Activated CD8-positive, alpha-beta T cell treated with anti-CD3 and anti-CD28 coated beads, Interleukin-2, amount 10 ng/mL, durations not matched to agents 7 days and 5 days (primary cell): ENCODE results near the gene ORMDL3. TPM values are rescaled to one million over a fixed set of nuclear protein-coding genes. Genes with fewer than 3 reads are reported as not detected.

ENCODE experiments used
- ATAC-seq: fragments of 150-1000 bp; cut with Tn5 transposase; one replicate; pipeline ENCODE4 v1.10.0; 2021; ENCODE audit warnings: moderate library complexity
- CTCF ChIA-PET: fragments of 350-600 bp; sonication (Branson Sonifier 250); formaldehyde crosslinking; loops from one replicate; lab custom pipeline; 2021; ENCODE audit warnings: antibody characterized with exemption; lab: Charles Lee
- POLR2A ChIA-PET: fragments of 350-600 bp; sonication (Branson Sonifier 250); formaldehyde crosslinking; loops from one replicate; lab custom pipeline; 2021; ENCODE audit warnings: antibody characterized with exemption; lab: Charles Lee
- DNase-seq: peaks from one replicate; pipeline ENCODE4 v3.0.0-alpha.2; 2020
- H3K27ac Mint-ChIP-seq: one replicate; pipeline ENCODE4 v1.8.0; 2021; ENCODE audit warnings: mild to moderate bottlenecking, mixed read lengths
- H3K27me3 Mint-ChIP-seq: one replicate; pipeline ENCODE4 v1.8.0; 2021; ENCODE audit warnings: low read depth, mixed read lengths
- H3K36me3 Mint-ChIP-seq: one replicate; pipeline ENCODE4 v1.8.0; 2021; ENCODE audit warnings: low read depth, mixed read lengths
- H3K4me1 Mint-ChIP-seq: one replicate; pipeline ENCODE4 v1.8.0; 2021; ENCODE audit warnings: low read depth, mixed read lengths
- H3K4me3 Mint-ChIP-seq: one replicate; pipeline ENCODE4 v1.8.0; 2021; ENCODE audit warnings: mild to moderate bottlenecking, mixed read lengths
- H3K9me3 Mint-ChIP-seq: one replicate; pipeline ENCODE4 v1.8.0; 2022; ENCODE audit warnings: mixed read lengths; ENCODE audit not compliant: insufficient read depth
- total RNA-seq, 2 experiments: library from RNA; stranded (reverse); gene quantifications; one replicate each; pipeline ENCODE4 v1.2.3, GENCODE V29; 2021

Gene ORMDL3
- total RNA-seq, 2 experiments from 2014 or later, result 151 to 168 TPM

DNA sequence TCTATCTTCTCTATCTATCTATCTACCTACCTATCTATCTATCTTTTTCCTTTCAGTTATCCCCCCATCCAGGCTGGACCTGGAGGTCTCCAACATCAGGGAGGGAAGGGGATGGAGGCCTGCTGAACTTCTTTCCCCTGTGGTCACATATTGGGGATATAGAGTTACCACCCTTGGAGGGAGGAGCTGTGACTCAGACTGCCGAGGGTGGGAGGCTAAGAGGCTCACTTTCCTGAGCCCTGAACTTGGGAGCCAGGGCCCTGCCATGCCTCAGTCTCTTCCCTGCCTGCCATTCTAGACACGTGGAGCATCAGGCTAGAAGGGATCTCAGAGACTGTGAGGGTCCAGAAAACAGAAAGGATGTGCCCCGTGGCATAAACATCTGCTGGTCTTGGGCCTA is 8.5 kb upstream of the ORMDL3 start:
- Mint-ChIP-seq H3K9me3 (no peaks in the 10 kb centered on the region), H3K4me1 (peaks cover 19% of the 10 kb centered on the region), H3K27me3 (peaks cover 2% of the 10 kb centered on the region), H3K27ac (no peak overlapping the region), H3K36me3 (no peaks in the 10 kb centered on the region), H3K4me3 (no peak overlapping the region)
- POLR2A ChIA-PET, result no interaction called here
- DNase-seq (no peak), ATAC-seq (no peak)
- CTCF ChIA-PET, result no interaction called here

DNA sequence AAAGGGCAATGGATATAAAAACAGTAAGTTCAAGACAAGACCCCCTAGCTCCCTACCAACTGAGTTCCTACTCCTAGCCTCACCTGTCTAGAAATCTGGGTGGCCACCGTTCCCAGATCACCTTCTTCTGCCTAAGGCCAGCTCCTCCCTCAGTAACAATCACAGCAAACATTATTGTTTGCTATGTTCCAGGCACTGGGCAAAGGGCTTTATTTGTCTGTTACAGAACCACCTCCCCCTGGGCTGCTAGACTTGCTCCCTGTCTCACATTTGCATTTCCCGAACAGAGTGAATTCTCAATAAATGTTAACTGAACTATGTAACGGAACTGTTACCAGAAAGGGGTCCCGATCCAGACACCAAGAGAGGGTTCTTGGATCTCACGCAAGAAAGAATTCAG is 6.9 kb upstream of the ORMDL3 start:
- ATAC-seq (no peak), DNase-seq (no peak)
- Mint-ChIP-seq H3K4me3 (no peak overlapping the region), H3K27ac (no peak overlapping the region), H3K27me3 (peaks cover 2% of the 10 kb centered on the region), H3K36me3 (no peaks in the 10 kb centered on the region), H3K4me1 (peaks cover 9% of the 10 kb centered on the region), H3K9me3 (no peaks in the 10 kb centered on the region)
- CTCF ChIA-PET, result no interaction called here
- POLR2A ChIA-PET, result interaction anchor here (0.6 kb wide), 1 partner anchor 44 kb away, joined by 3 read pairs; no protein-coding TSS in a partner anchor

DNA sequence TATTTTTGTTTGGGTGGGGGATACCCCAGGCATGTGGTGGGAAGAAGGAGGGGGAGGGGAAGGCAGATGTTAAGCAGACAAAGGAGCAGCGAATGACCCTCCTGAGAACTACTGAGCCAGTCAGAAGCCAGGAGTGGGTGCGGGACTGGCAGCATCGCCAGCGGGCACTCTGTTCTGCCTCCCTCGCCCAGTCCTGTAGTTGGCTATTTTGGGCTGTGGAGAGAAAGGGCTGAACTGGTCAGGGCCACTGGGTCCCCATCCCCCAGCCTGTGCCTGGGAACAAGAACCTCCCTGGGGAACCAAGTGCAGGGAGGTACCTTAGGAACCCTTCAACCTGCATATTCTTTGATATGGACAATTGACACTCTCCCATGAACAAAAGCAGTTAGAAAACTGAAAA is 6.5 kb upstream of the ORMDL3 start:
- H3K36me3 Mint-ChIP-seq, result no peaks in the 10 kb centered on the region
- no peaks in the 10 kb centered on the region for H3K9me3 Mint-ChIP-seq
- ChIA-PET CTCF (no interaction called here), POLR2A (no interaction called here)
- H3K4me3 Mint-ChIP-seq, result no peak overlapping the region
- H3K27ac Mint-ChIP-seq, result no peak overlapping the region
- ATAC-seq (no peak), DNase-seq (no peak)
- H3K27me3 Mint-ChIP-seq, result peaks cover 2% of the 10 kb centered on the region
- peaks cover 8% of the 10 kb centered on the region for H3K4me1 Mint-ChIP-seq

DNA sequence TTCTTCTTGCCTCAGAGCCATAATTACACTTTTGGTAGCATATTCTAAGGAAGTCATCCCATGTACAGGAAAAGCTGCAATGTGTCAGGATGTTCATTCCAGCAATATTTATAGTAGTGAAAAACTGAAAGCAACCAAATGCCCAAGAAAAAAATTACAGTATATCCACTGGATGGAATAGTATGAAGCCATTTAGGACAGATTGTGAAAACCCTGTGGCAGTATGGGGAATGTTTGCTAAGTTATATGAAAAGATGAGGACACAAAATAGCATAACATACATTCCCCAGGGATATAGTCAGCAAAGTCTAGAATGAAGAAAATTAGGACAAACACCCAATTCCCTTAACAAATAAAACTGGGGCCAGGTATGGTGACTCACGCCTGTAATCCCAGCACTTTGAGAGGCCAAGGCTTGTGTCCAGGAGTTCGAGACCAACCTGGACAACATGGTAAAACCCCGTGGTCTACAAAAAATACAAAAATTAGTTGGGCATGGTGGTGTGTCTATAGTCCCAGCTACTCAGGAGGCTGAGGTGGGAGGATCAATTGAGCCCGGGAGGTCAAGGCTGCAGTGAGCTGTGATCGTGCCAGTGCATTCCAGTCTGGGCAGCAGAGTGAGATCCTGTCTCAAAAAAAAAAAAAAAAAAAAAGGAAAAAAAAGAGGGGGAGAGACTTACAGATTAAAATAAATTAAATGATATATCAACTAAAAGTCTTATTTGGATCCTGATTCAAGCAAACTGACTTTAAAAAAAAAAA is 2.4 kb upstream of the ORMDL3 start:
- Mint-ChIP-seq H3K27me3 (peaks cover 2% of the 10 kb centered on the region), H3K36me3 (peaks cover 12% of the 10 kb centered on the region), H3K4me1 (peaks cover 28% of the 10 kb centered on the region), H3K4me3 (no peak overlapping the region), H3K9me3 (no peaks in the 10 kb centered on the region), H3K27ac (no peak overlapping the region)
- no peak for ATAC-seq
- ChIA-PET POLR2A (interaction anchor here (0.6 to 1.0 kb wide), 2 partner anchors 24 to 182 kb away, joined by 3 read pairs; no protein-coding TSS in a partner anchor), CTCF (no interaction called here)
- DNase-seq, result no peak

DNA sequence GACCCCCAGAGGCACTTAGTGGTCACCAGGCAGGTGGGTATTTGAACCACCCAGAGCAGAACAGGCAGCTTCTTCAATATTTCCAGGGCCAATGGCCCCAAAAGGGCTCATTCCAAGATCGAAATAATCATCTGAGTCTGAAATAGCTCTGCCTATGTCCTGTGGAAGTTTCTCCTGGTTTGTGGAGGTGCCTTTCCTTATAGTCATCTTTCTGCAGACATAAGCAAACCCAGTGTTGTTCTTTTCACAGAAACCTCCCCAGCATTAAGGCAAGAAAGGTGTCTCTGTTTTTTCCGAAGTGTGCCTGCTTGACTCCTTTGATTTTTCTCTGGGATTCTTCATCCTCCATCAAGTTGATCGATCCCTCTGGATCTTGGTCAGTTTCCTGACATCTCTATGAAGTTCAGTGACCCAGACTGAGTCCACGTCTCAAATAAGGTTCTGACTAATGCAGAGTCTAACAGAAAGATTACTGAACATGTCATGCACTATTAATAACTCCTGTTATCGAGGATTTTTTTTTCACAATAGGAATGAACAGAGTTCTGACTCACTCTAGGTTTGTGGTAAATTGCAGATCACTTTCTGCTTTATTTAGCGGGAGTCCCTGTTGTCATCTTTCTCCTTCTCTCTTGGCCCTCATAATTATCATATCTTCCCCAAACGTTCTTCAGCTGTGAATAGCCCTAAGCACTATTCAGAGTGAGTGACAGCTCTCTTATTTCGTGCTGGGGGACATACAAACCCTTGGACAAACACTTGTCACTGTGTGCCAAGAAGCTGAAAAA is 1.7 kb upstream of the ORMDL3 start:
- ATAC-seq (no peak), DNase-seq (no peak)
- H3K36me3 Mint-ChIP-seq, result peaks cover 20% of the 10 kb centered on the region
- H3K9me3 Mint-ChIP-seq, result no peaks in the 10 kb centered on the region
- POLR2A ChIA-PET, result interaction anchor here (0.6 to 1.0 kb wide), 3 partner anchors 25 to 181 kb away, joined by 3 read pairs; no protein-coding TSS in a partner anchor
- H3K4me3 Mint-ChIP-seq, result no peak overlapping the region
- H3K4me1 Mint-ChIP-seq, result peaks cover 36% of the 10 kb centered on the region
- H3K27me3 Mint-ChIP-seq, result peaks cover 2% of the 10 kb centered on the region
- peak overlapping the region; percentile 26 for H3K27ac Mint-ChIP-seq
- CTCF ChIA-PET, result interaction anchor here (1.4 to 4.0 kb wide), 2 partner anchors 10 to 52 kb away, joined by 5 to 27 read pairs; partner anchors contain the start of gene PSMD3

DNA sequence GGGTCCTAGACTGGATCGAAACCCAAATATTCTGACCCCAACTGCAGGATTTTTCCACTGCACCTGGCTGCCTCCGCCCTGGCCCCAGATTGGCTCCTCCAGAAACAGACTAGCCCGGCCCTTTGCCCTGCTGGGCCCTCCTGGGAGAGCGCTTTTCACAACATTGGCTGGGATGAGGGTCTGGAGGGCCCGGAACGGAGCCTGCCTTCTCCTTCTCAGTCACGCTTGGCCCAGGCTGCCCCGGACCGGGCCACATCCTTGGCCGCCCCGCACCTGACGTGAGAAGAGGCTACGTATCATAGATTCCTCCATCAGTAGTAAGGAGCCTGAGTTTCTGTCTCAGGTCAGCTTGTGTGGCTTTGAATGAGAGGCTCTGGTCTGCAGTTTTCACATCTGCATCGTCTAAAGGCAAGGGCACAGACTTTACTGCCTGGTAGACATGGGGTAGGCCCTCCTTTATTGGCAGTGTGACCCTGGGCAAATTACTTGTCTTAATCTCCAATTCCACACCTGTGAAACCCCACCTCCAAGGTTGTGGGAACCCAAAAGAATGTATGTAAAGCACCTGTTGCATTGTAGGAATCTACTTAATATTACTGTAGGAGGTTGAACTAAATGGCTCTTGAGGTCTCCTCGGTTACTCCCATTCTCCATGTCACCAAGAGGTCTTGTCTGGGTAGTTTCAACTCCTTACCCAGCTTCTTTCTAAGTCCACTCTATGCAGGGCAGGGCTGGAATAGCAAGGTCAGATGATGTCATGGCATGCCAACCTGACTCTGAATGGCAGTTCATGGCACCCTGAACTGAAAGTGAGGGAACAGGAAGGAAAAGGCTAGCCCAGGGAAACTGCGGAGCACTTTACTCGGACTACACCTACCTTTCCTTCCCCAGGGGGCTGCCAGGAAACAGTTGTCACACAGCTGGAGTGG is 792 bp upstream of the ORMDL3 start:
- ATAC-seq (peak; percentile 2), DNase-seq (no peak)
- Mint-ChIP-seq H3K9me3 (no peaks in the 10 kb centered on the region), H3K4me3 (peak overlapping the region; percentile 86), H3K27ac (peak overlapping the region; percentile 88), H3K36me3 (peaks cover 26% of the 10 kb centered on the region), H3K27me3 (peaks cover 1% of the 10 kb centered on the region), H3K4me1 (peaks cover 45% of the 10 kb centered on the region)
- CTCF ChIA-PET, result interaction anchor here (1.4 to 4.0 kb wide), 2 partner anchors 11 to 53 kb away, joined by 5 to 27 read pairs; partner anchors contain the start of gene PSMD3
- POLR2A ChIA-PET, result interaction anchor here (0.6 to 2.3 kb wide), 5 partner anchors 10 to 50 kb away, joined by 3 to 15 read pairs (median 3); partner anchors contain the start of gene GSDMB

DNA sequence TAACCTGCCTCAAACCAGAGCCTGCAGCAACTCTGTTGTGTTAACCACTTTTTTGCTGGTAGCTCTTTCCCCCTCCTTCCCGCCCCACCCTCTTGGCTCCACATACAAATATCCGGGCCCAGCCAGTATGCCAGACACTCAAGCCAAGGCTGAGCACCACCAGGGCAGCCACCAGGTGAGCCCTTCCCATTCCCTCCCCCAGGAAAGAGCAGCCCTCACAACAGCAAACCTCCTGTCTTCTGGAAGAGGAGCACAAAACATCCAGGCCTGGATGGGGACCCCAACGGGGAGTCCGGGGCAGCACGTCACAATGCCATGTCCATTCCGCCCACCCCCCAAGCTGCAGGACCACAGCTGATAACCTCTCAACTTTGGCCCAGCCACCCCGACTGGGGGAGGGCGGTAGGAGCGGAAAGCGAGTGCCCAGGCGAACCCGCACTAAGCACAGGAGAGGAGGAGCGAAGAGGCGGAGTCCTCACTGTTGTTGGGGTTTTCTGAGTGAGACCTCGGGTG is 757 bp downstream of the ORMDL3 start:
- DNase-seq (peak; percentile 89), ATAC-seq (peak; percentile 68)
- H3K4me3 Mint-ChIP-seq, result peak overlapping the region; percentile 86
- no peaks in the 10 kb centered on the region for H3K9me3 Mint-ChIP-seq
- H3K27ac Mint-ChIP-seq, result peak overlapping the region; percentile 88
- H3K36me3 Mint-ChIP-seq, result peaks cover 41% of the 10 kb centered on the region
- ChIA-PET POLR2A (interaction anchor here (0.6 to 2.4 kb wide), 25 partner anchors 8 to 655 kb away, joined by 3 to 18 read pairs (median 3); partner anchors contain the start of genes GSDMB, IKZF3 and PSMD3), CTCF (interaction anchor here (0.6 to 4.0 kb wide), 11 partner anchors 13 to 305 kb away, joined by 3 to 27 read pairs (median 3); partner anchors contain the start of gene PSMD3)
- no peaks in the 10 kb centered on the region for H3K27me3 Mint-ChIP-seq
- peaks cover 60% of the 10 kb centered on the region for H3K4me1 Mint-ChIP-seq

DNA sequence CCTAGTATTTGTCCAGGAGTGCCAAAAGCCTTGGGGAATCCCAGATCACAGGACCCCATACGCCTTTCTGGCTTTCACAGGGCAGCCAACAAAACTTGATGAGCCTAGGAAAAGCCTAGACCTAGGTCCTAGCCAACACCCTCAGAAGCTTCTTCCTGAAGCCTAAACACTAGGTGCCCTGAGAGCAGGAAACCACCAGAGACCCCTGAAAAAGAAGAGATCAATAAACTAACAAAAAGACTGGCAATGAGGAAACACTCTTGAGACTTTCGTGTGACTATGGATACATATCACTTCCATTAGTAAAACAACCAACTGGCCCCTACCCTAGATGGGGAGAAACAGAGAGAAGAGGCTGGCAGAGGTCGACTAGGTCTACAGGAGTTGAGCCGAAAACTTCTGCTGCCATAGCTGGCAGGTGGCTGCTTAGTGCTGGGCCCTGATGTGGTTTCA is 1.2 kb downstream of the ORMDL3 start:
- DNase-seq (no peak), ATAC-seq (peak; percentile 66)
- peak overlapping the region; percentile 88 for H3K27ac Mint-ChIP-seq
- no peaks in the 10 kb centered on the region for H3K27me3 Mint-ChIP-seq
- peak overlapping the region; percentile 86 for H3K4me3 Mint-ChIP-seq
- POLR2A ChIA-PET, result interaction anchor here (0.6 to 2.4 kb wide), 25 partner anchors 9 to 655 kb away, joined by 3 to 18 read pairs (median 3); partner anchors contain the start of genes IKZF3 and PSMD3
- H3K4me1 Mint-ChIP-seq, result peaks cover 65% of the 10 kb centered on the region
- no peaks in the 10 kb centered on the region for H3K9me3 Mint-ChIP-seq
- H3K36me3 Mint-ChIP-seq, result peaks cover 45% of the 10 kb centered on the region
- CTCF ChIA-PET, result interaction anchor here (0.8 to 4.0 kb wide), 11 partner anchors 13 to 304 kb away, joined by 3 to 27 read pairs (median 3); partner anchors contain the start of gene PSMD3

DNA sequence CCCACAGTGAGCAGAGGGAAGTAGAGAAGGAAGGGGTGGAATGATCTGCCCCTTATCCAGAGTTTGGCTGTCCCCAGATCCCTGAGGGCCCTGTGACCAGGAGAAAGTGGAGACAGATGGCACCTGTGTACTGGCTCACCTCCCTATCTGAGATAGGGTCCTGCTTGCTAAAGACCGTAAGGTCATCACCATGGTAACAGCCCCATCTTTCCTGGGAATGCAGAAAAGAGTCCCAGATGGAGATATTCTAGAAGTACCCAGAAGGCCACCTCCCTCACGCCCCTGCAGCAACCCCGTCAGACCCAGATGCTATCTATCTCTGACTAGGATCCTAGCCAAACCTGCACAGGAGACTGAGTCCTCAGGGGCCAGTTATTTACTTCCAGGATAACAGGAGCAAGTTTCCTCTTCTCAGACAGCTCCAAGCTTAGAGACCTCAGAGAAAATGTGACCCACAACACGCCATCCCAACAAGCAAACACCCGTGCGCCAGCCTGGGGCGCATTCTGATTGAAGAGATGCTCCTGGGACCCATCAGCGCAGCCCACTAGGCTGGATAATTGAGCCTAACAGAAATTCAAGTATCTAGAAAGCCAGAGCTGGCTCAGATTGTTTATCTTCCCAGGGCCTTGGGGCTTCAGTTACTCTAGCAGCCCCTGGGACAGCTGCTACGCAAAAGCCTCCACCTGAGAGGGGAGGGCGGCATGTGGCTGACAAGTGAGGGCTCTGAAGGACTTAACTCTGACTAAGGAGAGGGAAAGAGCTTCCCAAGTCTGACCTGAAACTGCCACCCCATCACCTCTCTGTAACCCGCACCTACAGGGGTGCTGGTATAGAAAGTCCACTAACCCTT is 1.9 kb downstream of the ORMDL3 start:
- Mint-ChIP-seq H3K4me3 (peak overlapping the region; percentile 86), H3K27ac (peak overlapping the region; percentile 88)

More for the DNA sequence above, 1.9 kb downstream of the ORMDL3 start:
- H3K36me3 Mint-ChIP-seq, result peaks cover 52% of the 10 kb centered on the region
- ATAC-seq, result no peak
- ChIA-PET POLR2A (interaction anchor here (0.9 to 2.4 kb wide), 16 partner anchors 8 to 463 kb away, joined by 3 to 18 read pairs (median 6); partner anchors contain the start of genes IKZF3 and PSMD3), CTCF (interaction anchor here (0.9 to 4.0 kb wide), 9 partner anchors 14 to 303 kb away, joined by 3 to 27 read pairs (median 4); partner anchors contain the start of gene PSMD3)
- no peaks in the 10 kb centered on the region for H3K27me3 Mint-ChIP-seq
- H3K4me1 Mint-ChIP-seq, result peaks cover 71% of the 10 kb centered on the region
- no peaks in the 10 kb centered on the region for H3K9me3 Mint-ChIP-seq
- no peak for DNase-seq
